Endodermal cell (in vitro differentiated cells): ENCODE data around the gene ZBTB16. TPM values are rescaled to one million over a fixed set of nuclear protein-coding genes. Genes with fewer than 3 reads are reported as not detected.

Experiments
- DNase-seq: peaks from one replicate; pipeline ENCODE4 v3.0.0-alpha.2; 2017
- H3K27ac ChIP-seq: 2 replicates; pipeline ENCODE4 v1.5.1; 2013; ENCODE audit warnings: mild to moderate bottlenecking, low read depth, low read length, moderate library complexity
- H3K27me3 ChIP-seq: 2 replicates; pipeline ENCODE4 v1.6.1; 2013; ENCODE audit warnings: mild to moderate bottlenecking, low read length, moderate library complexity; ENCODE audit not compliant: insufficient read depth, control insufficient read depth, poor library complexity, severe bottlenecking
- H3K36me3 ChIP-seq: 2 replicates; pipeline ENCODE4 v1.7.0; 2013; ENCODE audit warnings: mild to moderate bottlenecking, low read length, moderate library complexity; ENCODE audit not compliant: control insufficient read depth, insufficient read depth
- H3K4me1 ChIP-seq: one replicate; pipeline ENCODE4 v1.7.0; 2013; ENCODE audit warnings: low read length; ENCODE audit not compliant: control insufficient read depth, insufficient read depth
- H3K4me3 ChIP-seq: 2 replicates; pipeline ENCODE4 v1.5.1; 2013; ENCODE audit warnings: mild to moderate bottlenecking, low read length, moderate library complexity
- H3K9ac ChIP-seq: 2 replicates; pipeline ENCODE4 v1.6.1; 2013; ENCODE audit warnings: mild to moderate bottlenecking, low read length, moderate library complexity; ENCODE audit not compliant: poor library complexity, severe bottlenecking; ENCODE audit errors: extremely low read depth
- H3K9me3 ChIP-seq: 2 replicates; pipeline ENCODE4 v1.6.1; 2013; ENCODE audit warnings: mild to moderate bottlenecking, low read length, moderate library complexity; ENCODE audit not compliant: control insufficient read depth
- H3K27ac Mint-ChIP-seq: 2 replicates; pipeline ENCODE4 v1.8.0; 2020; ENCODE audit warnings: mixed read lengths
- H3K27me3 Mint-ChIP-seq: 2 replicates; pipeline ENCODE4 v1.8.0; 2021; ENCODE audit warnings: mild to moderate bottlenecking, mixed read lengths; ENCODE audit not compliant: insufficient read depth
- H3K36me3 Mint-ChIP-seq: 2 replicates; pipeline ENCODE4 v1.8.0; 2020; ENCODE audit warnings: low read depth, mixed read lengths
- H3K4me1 Mint-ChIP-seq: 2 replicates; pipeline ENCODE4 v1.8.0; 2020; ENCODE audit warnings: mixed read lengths
- H3K4me3 Mint-ChIP-seq: 2 replicates; pipeline ENCODE4 v1.8.0; 2020; ENCODE audit warnings: mild to moderate bottlenecking, moderate library complexity, mixed read lengths
- H3K9me3 Mint-ChIP-seq: 2 replicates; pipeline ENCODE4 v1.8.0; 2020; ENCODE audit warnings: mild to moderate bottlenecking, mixed read lengths
- WGBS, 2 experiments: methylation state at CpG; one replicate each; pipeline versions ENCODE4 v1.1.5 to v1.1.7; 2013; ENCODE audit warnings: missing lambda C conversion rate in 2 of 2, mixed read lengths in 1 of 2; ENCODE audit not compliant: insufficient coverage in 1 of 2, insufficient read length in 1 of 2; 5-methylcytosine and 5-hydroxymethylcytosine counted together
- total RNA-seq, 2 donors: library from RNA; stranded (reverse); fragmentation: NEBNext Ultra II Directional in 1 of 2; extraction: Animal tissue kit (Norgen Biotek cat#: 25700) in 1 of 2; gene quantifications; 2 replicates in 1 of 2; 3 replicates in 1 of 2; pipeline ENCODE4 v1.2.1, GENCODE V29; 2021
- TF ChIP-seq, protein P1 (sequence below): fragments of 200-600 bp; sonication (generic); conservative IDR thresholded peaks from 2 replicates; pipeline ENCODE4 v1.5.0; 2021; ENCODE audit warnings: antibody characterized with exemption, mild to moderate bottlenecking

ZBTB16 gene
- total RNA-seq, 2 donors from 2014 or later, result 4.1 to 5.8 TPM

DNA sequence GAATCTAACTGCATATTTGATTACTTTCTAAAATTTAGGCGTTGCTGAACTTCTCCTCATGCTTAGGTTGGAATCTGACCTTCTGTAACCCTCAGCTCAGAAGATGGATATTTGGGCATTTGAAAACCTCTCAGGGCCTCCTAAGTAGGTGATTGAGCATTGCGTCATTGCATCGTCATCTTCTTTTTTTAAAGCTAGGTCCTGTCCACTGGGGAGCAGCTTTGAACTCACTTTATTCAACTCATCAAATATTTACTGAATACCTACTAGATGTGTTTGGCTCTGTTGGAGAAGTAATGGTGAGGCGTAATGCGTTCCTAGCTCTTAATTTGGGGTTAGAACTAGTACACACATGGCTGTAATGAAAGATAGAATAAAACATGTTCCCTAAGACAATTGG, 56.8 kb downstream of the ZBTB16 start:
- H3K36me3 Mint-ChIP-seq, result no peaks in the 10 kb centered on the region
- H3K27me3 ChIP-seq, result peaks cover 4% of the 10 kb centered on the region
- peaks cover 50% of the 10 kb centered on the region for H3K27me3 Mint-ChIP-seq
- H3K36me3 ChIP-seq, result no peaks in the 10 kb centered on the region
- no peak overlapping the region for H3K27ac ChIP-seq
- H3K4me3 ChIP-seq, result no peak overlapping the region
- no peak for DNase-seq
- H3K9ac ChIP-seq, result no peak overlapping the region
- peaks cover 40% of the 10 kb centered on the region for H3K4me1 Mint-ChIP-seq
- no peak overlapping the region for H3K27ac Mint-ChIP-seq
- 85 to 95% methylated on average over 4 to 5 of the region's 5 CpGs for WGBS, 2 experiments
- H3K4me1 ChIP-seq, result no peaks in the 10 kb centered on the region
- no peak overlapping the region for H3K4me3 Mint-ChIP-seq
- peaks cover 11% of the 10 kb centered on the region for H3K9me3 Mint-ChIP-seq
- TF ChIP-seq, protein P1, sequence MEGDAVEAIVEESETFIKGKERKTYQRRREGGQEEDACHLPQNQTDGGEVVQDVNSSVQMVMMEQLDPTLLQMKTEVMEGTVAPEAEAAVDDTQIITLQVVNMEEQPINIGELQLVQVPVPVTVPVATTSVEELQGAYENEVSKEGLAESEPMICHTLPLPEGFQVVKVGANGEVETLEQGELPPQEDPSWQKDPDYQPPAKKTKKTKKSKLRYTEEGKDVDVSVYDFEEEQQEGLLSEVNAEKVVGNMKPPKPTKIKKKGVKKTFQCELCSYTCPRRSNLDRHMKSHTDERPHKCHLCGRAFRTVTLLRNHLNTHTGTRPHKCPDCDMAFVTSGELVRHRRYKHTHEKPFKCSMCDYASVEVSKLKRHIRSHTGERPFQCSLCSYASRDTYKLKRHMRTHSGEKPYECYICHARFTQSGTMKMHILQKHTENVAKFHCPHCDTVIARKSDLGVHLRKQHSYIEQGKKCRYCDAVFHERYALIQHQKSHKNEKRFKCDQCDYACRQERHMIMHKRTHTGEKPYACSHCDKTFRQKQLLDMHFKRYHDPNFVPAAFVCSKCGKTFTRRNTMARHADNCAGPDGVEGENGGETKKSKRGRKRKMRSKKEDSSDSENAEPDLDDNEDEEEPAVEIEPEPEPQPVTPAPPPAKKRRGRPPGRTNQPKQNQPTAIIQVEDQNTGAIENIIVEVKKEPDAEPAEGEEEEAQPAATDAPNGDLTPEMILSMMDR, result no peak
- H3K9me3 ChIP-seq, result no peaks in the 10 kb centered on the region

DNA sequence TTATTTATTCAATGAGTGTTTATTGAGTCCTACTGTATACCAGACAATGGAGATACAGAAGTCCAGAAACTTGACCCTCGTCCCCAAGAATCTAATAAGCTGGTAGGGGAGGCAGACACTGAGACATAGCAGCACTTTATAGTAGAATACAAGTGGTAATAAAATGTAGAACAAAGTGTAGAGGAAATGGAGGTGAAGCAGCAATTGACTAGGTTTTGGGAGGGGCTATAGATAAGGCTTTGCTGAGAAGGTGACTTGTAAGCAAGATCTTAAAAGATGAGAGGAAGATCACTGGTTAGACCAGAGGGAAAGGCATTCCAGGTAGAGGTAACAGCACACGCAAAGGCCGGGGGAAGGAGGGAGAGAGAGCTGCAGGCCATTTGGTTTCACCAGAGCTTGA, 57.3 kb downstream of the ZBTB16 start:
- no peak overlapping the region for H3K27ac Mint-ChIP-seq
- no peaks in the 10 kb centered on the region for H3K36me3 ChIP-seq
- no peaks in the 10 kb centered on the region for H3K4me1 ChIP-seq
- peaks cover 55% of the 10 kb centered on the region for H3K27me3 Mint-ChIP-seq
- WGBS, 2 experiments, result 93 to 94% methylated on average over 3 of the region's 3 CpGs
- no peak overlapping the region for H3K27ac ChIP-seq
- no peak overlapping the region for H3K4me3 Mint-ChIP-seq
- H3K27me3 ChIP-seq, result peaks cover 4% of the 10 kb centered on the region
- no peak for DNase-seq
- TF ChIP-seq, protein P1, result no peak
- H3K36me3 Mint-ChIP-seq, result no peaks in the 10 kb centered on the region
- peaks cover 36% of the 10 kb centered on the region for H3K4me1 Mint-ChIP-seq
- H3K9ac ChIP-seq, result no peak overlapping the region
- H3K4me3 ChIP-seq, result no peak overlapping the region
- peaks cover 11% of the 10 kb centered on the region for H3K9me3 Mint-ChIP-seq
- H3K9me3 ChIP-seq, result no peaks in the 10 kb centered on the region

DNA sequence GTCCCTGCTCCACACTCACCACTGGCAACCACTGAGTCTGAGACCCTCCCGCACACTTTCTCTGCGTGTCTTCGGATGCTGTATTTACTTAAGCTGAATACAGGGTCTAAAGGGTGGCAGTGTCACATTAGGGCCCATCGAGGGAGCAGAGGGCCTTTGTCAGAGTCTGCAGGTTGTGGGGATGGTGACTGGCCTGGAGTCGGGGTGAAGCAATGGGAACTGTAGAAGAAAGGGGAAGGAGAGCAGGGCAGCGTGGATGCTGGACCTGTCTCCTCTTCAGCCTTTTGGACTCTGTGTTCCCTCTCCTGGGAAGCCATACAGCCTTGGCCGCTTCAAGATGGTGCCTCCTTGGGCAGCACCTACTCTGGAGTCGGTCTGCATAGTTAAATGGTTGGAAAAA, 61.1 kb downstream of the ZBTB16 start:
- H3K4me1 Mint-ChIP-seq, result peaks cover 29% of the 10 kb centered on the region
- peaks cover 11% of the 10 kb centered on the region for H3K9me3 Mint-ChIP-seq
- Histone ChIP-seq H3K4me1 (no peaks in the 10 kb centered on the region), H3K4me3 (no peak overlapping the region), H3K27me3 (no peaks in the 10 kb centered on the region), H3K36me3 (no peaks in the 10 kb centered on the region), H3K9ac (no peak overlapping the region), H3K27ac (no peak overlapping the region), H3K9me3 (no peaks in the 10 kb centered on the region)
- H3K27ac Mint-ChIP-seq, result no peak overlapping the region
- TF ChIP-seq, protein P1, result no peak
- peaks cover 42% of the 10 kb centered on the region for H3K27me3 Mint-ChIP-seq
- H3K36me3 Mint-ChIP-seq, result no peaks in the 10 kb centered on the region
- no peak overlapping the region for H3K4me3 Mint-ChIP-seq
- DNase-seq, result no peak
- WGBS, 2 experiments, result 93 to 95% methylated on average over 3 to 8 of the region's 8 CpGs
